COLO829 (cell line): Measurements from ENCODE around the gene CAMKMT.

Experiments used
- DNase-seq: peaks from one replicate; pipeline ENCODE4 v3.0.0; 2012; ENCODE audit warnings: low spot score

The CAMKMT gene

GRCh38 chr2:44598330-44599119 is 236.8 kb downstream of the CAMKMT start:
- no peak for DNase-seq

GRCh38 chr2:44599130-44599529 is 237.4 kb downstream of the CAMKMT start:
- DNase-seq, result no peak

GRCh38 chr2:44602446-44602845 is 240.7 kb downstream of the CAMKMT start:
- DNase-seq, result no peak

- DNase-seq, result no peak
These were observed 243.8 kb downstream of the CAMKMT start for GRCh38 chr2:44605511-44605910.

- DNase-seq, result no peak
These were observed 250.5 kb downstream of the CAMKMT start for GRCh38 chr2:44612276-44612675.

GRCh38 chr2:44614940-44615339 is 253.2 kb downstream of the CAMKMT start:
- DNase-seq, result no peak

GRCh38 chr2:44615950-44616518 is 254.3 kb downstream of the CAMKMT start:
- DNase-seq, result no peak

- no peak for DNase-seq
These were observed 255.0 kb downstream of the CAMKMT start for GRCh38 chr2:44616667-44617155.

GRCh38 chr2:44618251-44619023 is 256.7 kb downstream of the CAMKMT start:
- DNase-seq, result no peak

- no peak for DNase-seq
These were observed 258.6 kb downstream of the CAMKMT start for GRCh38 chr2:44620189-44620990.

- no peak for DNase-seq
These were observed 262.0 kb downstream of the CAMKMT start for GRCh38 chr2:44623622-44624351.

- no peak for DNase-seq
These were observed 266.6 kb downstream of the CAMKMT start for GRCh38 chr2:44628297-44628696.

GRCh38 chr2:44632931-44633689 is 271.4 kb downstream of the CAMKMT start:
- no peak for DNase-seq

GRCh38 chr2:44635725-44636124 is 274.0 kb downstream of the CAMKMT start:
- DNase-seq, result no peak

- DNase-seq, result no peak
These were observed 276.9 kb downstream of the CAMKMT start for GRCh38 chr2:44638649-44639048.

- no peak for DNase-seq
These were observed 277.7 kb downstream of the CAMKMT start for GRCh38 chr2:44639399-44639798.

GRCh38 chr2:44642123-44642857 is 280.5 kb downstream of the CAMKMT start:
- DNase-seq, result no peak

- DNase-seq, result no peak
These were observed 284.2 kb downstream of the CAMKMT start for GRCh38 chr2:44645937-44646336.

- no peak for DNase-seq
These were observed 287.6 kb downstream of the CAMKMT start for GRCh38 chr2:44649381-44649780.

GRCh38 chr2:44650796-44651195 is 289.0 kb downstream of the CAMKMT start:
- no peak for DNase-seq
